Lower leg skin (tissue), 3 donors: ENCODE data around the gene PEX11B.

ENCODE experiments used
- POLR2A ChIP-seq, 2 donors: fragments of 450-650 bp; IDR thresholded peaks; one replicate each; pipeline ENCODE4 v1.6.1; 2016 to 2017; ENCODE audit warnings: antibody characterized with exemption in 2 of 2, mild to moderate bottlenecking in 1 of 2, moderate library complexity in 1 of 2
- TF ChIP-seq, protein P1 (sequence below), 3 donors: fragments of 450-650 bp; IDR thresholded peaks; one replicate each; pipeline ENCODE4 v1.5.1; 2016; ENCODE audit warnings: antibody characterized with exemption in 3 of 3, mild to moderate bottlenecking in 3 of 3, moderate library complexity in 2 of 3

DNA sequence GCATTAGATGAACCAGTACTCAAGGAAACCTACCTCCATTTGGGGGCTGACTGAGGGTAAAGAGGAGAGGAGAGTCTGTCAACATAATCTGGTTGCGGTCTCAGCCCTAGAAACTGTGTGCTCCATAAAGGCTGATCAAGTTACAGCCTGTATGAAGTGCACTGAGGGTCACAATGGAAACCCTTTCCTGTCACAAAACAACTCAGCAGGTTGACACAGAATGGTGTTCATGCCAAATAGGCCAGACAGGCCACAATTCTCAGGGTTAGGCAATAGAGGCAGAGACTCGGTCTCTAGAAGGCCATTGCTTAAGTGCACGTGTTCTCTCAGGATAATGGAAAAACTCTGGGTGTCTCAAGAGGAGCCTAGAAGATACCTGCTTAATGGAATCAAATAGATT lies 28.8 kb downstream of the PEX11B start:
- no peak for TF ChIP-seq POLR2A (IDR thresholded peaks at IDR 0.05)
- TF ChIP-seq, protein P1, sequence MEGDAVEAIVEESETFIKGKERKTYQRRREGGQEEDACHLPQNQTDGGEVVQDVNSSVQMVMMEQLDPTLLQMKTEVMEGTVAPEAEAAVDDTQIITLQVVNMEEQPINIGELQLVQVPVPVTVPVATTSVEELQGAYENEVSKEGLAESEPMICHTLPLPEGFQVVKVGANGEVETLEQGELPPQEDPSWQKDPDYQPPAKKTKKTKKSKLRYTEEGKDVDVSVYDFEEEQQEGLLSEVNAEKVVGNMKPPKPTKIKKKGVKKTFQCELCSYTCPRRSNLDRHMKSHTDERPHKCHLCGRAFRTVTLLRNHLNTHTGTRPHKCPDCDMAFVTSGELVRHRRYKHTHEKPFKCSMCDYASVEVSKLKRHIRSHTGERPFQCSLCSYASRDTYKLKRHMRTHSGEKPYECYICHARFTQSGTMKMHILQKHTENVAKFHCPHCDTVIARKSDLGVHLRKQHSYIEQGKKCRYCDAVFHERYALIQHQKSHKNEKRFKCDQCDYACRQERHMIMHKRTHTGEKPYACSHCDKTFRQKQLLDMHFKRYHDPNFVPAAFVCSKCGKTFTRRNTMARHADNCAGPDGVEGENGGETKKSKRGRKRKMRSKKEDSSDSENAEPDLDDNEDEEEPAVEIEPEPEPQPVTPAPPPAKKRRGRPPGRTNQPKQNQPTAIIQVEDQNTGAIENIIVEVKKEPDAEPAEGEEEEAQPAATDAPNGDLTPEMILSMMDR (IDR thresholded peaks at IDR 0.05), result no peak
